ENCODE data around the gene TENM4.

The TENM4 gene

DNA sequence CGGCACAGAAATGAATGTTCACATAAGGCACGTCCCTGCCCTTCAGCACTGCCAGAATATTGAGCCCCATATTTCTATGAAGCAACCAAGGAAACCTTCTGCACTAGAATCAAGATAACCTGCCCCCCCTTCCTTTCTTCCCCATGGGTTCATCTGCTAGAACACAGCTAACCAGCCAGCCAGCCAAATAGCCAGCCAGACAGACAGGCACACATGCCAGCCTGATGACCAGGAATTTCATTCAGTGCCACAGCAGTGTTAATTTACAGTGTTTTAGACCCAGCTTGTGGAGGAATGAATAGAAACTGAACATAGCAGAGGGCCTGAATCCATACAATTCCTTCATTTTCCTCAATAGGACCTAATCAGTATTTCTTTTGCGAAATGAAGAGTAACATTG lies 57.0 kb downstream of the TENM4 start:
- no peak for DNase-seq

- no peak for DNase-seq
Measured at GRCh38 chr11:79382301-79383050, 58.4 kb downstream of the TENM4 start.

DNA sequence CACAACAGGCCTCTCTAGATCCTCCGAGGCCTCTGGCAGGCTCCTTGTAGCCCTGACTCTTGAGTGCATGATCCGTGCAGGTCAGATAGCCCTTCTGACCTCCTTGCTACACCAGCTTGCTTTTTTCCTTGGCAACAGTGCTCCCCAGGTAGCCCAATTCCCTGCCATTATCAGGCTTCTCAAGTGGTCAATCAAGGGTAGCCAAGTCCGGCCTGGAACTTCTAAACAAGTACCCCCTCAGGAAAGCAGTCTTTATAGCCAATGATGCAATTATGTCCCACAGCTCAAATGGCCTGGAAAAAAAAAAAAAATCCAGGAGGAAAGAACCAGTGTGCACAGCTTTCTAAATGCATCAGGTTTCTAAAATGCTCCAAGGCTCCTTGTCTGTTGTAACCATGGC lies 59.8 kb downstream of the TENM4 start:
- no peak for DNase-seq

DNA sequence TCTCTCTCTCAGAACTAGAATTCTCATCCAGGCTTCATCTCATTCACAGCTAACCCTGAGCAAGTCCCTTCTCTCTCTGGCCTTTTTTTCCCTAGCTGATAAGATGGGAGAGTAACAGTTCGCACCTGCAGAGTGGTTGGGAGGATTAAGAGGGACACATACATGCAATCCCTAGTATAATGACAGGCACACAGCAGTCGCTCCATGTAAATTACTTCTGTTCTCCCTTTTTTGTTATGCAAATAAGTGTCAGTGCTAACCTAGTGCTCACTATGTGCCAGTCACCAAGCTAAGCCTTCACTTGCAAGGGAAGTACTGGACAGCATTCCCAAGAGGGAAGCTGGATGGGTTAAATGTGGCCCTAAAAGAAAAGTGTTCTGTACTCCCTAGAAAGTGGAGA lies 63.4 kb downstream of the TENM4 start:
- DNase-seq, result no peak

- DNase-seq, result no peak
Measured at GRCh38 chr11:79375818-79376550, 64.8 kb downstream of the TENM4 start.

DNA sequence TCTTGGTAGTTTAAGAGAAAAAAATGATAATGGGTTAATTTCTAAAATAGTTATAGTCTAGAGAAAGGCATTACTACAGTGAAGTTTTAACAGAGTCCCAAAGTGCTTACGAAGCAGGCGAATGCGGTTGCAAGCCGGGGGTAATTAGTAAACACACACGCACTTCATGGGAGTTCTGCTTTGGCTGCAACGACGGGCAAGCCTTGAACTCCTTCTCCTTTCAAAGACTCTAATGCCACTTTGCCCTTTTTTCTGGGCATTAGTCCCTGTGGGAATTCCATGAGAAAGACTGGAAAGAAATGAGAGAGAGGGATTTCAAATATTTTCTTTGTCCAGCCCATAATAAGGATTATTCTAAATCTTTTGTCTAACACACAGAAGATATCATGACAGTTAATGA lies 66.1 kb downstream of the TENM4 start:
- no peak for DNase-seq

- no peak for DNase-seq
Measured at GRCh38 chr11:79371724-79372123, 69.1 kb downstream of the TENM4 start.

- DNase-seq, result no peak
Measured at GRCh38 chr11:79371152-79371551, 69.7 kb downstream of the TENM4 start.

DNA sequence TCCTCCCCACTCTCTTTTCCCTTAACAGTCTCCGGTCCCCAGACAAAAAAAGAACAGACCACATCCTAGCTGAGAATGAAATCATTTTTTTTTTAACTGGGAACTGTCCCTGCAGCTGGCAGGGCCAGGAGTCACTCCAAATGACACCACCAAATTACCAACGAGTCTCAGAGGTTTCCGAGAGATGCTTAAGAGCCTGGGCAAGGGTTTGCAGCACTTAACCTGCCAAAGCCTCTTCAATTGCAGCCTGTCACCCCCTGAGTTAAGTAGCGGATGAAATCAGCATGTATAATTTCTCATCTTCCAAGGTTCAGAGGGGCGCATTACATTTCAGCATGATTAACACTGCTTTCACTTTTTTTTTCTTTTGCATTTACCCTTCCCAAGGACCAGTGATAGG lies 71.8 kb downstream of the TENM4 start:
- DNase-seq, result no peak

DNA sequence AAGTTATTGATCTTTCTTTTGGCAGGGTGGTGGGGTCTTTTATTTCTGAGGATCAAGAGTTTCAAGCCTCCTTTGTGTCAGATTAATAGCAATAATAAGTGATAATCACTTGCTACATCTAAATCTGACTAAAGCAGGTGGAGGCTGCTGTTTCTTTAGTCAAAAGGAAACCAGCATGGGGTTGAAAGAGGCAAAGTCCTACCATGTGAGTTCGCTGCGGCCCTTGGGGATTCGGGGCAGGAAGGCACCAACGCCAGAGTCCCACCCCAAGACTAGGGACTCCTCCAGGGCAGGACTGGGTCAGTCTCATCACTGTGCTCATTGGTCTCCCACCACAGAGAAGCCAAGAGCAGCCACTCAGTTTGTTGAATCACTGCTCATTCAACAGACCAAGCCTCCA lies 73.0 kb downstream of the TENM4 start:
- no peak for DNase-seq

DNA sequence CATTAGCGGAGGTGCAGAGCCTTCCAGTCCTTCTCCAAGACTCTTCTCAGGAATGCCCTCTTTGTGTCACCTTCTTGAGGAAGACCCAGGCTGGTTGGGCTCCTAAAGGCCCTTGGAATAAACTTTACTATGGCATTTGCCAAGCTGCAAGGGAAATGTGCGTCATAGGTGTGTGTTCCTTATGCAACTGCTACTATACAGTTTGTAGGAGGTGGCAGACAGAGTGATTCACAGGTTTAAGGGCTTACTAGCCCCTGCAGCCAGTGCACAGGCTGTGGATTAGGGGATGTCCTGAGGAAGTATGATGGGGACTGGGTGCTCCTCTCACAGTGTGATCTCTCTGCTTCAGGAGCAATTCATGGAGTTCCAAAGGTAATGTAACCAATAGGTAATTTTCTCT lies 74.6 kb downstream of the TENM4 start:
- no peak for DNase-seq

- DNase-seq, result no peak
Measured at GRCh38 chr11:79363861-79364378, 76.9 kb downstream of the TENM4 start.

- no peak for DNase-seq
Measured at GRCh38 chr11:79363256-79363655, 77.6 kb downstream of the TENM4 start.

GRCh38 chr11:79362821-79363220 lies 78.0 kb downstream of the TENM4 start:
- DNase-seq, result no peak

DNA sequence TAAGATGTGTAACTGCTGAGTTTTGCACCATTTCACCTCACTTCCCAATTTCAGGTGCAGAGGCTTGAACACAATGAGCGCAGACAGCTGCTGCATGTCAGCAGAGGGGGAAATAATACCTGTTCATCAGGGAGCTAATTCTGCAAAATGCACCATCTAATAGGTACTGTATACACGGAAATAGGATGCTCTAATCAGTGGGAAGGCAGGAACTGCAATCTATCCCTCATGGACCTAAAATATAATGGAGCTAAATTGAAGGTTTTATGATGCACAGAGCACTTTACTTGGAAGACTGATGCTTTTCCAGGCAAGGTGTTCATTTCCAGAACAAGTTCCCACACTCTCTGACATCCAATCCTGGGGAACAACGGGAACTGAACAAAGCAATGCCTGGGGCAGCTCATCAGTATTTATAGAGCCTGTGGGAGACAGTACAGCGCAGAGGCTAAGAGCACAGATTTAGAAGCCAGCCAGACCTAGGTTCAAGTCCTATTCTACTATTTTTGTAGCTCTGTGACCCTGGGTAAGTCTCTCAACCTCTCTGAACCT lies 78.5 kb downstream of the TENM4 start:
- DNase-seq, result no peak

DNA sequence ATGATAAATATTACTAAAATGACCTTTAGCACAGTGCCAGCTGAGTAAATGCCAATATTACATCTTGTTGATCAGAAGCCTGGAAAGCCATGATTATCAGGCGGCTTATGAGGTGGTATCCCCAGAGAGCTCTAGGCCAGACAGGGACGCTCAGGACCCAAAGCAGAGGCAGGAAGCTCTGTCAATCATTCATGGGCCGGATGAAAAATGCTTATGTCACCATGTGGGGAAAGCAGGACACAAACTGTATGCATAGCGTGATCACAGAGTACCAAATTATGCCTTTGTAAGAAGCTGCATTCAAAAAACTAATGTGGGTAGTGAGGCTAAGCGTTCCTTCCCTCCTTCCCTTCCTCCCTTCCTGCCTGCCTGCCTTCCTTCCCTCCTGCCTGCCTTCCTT lies 82.6 kb downstream of the TENM4 start:
- DNase-seq, result no peak

DNA sequence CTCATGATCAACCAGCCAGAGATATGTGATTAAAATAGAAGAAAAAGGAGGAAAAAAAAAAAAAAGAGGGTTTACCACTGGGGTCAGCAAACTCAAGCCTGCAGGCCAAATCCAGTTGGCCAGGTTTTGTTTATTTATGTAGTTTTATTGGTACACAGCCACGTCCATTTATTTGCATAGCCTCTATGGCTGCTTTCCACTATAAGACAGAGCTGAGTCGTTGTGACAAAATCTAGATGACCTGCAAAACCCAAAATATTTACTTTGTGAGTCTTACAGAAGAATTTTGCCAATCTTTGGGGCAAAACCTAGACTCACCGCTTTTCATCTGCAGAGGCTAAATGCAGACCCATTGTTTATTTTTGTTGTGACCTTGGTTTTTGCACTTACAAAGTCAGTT lies 87.1 kb downstream of the TENM4 start:
- DNase-seq, result no peak

GRCh38 chr11:79352349-79352703 lies 88.5 kb downstream of the TENM4 start:
- DNase-seq, result no peak

DNA sequence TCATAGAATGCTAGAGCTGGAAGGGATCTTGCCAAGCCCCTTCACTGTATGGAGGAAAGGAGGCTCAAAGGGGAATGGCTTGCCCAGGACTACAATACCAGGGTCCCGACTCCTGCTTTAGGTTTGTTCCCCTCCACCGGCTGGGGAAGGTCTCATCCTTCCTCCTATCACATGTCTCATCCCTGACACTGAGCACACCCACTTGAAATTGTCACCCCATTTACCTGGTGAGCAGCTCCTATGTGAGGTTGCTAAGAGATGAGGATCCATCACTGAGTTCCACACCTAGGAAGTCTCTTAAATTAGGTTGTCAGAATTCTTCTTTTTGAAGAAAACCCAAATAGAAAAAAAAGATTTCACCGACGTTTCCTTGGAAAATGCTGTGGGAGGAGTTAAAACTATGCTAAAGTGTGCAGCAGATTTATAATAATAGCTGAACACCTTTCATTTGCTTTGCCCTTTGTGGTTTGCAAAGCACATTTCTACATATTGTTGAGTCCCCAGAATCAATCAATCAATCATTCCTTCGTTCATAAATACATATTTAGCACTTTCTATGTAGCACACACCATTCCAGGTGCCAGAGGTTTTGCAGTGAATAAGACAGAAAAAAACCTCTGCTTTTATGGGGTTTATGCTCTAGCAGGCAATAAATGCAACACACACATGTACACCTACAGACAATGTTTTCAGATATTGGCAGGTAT lies 91.7 kb downstream of the TENM4 start:
- no peak for DNase-seq

- DNase-seq, result no peak
Measured at GRCh38 chr11:79346021-79346420, 94.8 kb downstream of the TENM4 start.

GRCh38 chr11:79344753-79345294 lies 96.0 kb downstream of the TENM4 start:
- no peak for DNase-seq

DNA sequence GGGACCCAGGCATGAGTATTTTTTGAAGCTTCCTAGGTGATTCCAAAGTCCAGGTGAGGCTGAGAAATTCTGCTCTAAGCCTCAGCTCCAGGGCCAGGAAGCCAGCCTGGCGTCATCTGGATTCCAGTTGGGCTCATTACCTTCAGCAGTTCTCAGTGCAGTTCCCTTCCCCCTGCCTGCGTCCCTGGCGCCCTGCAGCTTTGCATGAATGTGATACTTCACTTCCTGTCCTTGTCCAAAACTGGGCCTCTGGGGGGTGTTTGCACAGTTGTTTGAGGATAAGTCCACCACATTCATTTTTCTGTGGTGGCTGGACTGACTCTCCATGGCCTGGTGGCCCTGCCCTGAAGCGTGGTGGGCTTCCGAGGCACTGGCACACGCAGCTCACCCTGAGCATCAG lies 98.1 kb downstream of the TENM4 start:
- DNase-seq, result no peak

GRCh38 chr11:79342236-79342635 lies 98.6 kb downstream of the TENM4 start:
- DNase-seq, result no peak

All from NCI-H1694 (cell line).